Smooth muscle cell (in vitro differentiated cells): ENCODE results near the gene CNTF. TPM values are rescaled to one million over a fixed set of nuclear protein-coding genes. Genes with fewer than 3 reads are reported as not detected.

ENCODE experiments used
- DNase-seq: peaks from one replicate; lab custom pipeline; 2025; ENCODE audit not compliant: unreplicated experiment; lab: John Stamatoyannopoulos, UW
- H2AFZ ChIP-seq: fragments of 200-600 bp; sonication (generic); 2 replicates; pipeline ENCODE4 v1.6.0; 2016; ENCODE audit warnings: antibody characterized with exemption, low read depth, mild to moderate bottlenecking
- H3F3A ChIP-seq: fragments of 200-600 bp; sonication (generic); 2 replicates; pipeline ENCODE4 v1.6.0; 2017; ENCODE audit warnings: antibody characterized with exemption, low read depth
- H3K27ac ChIP-seq: fragments of 200-600 bp; sonication (generic); 2 replicates; pipeline ENCODE4 v1.5.1; 2016; ENCODE audit warnings: low read depth, mild to moderate bottlenecking
- H3K27me3 ChIP-seq: fragments of 200-600 bp; sonication (generic); 2 replicates; pipeline ENCODE4 v1.6.1; 2016; ENCODE audit warnings: low read depth, mild to moderate bottlenecking
- H3K36me3 ChIP-seq: fragments of 200-600 bp; sonication (generic); 2 replicates; pipeline ENCODE4 v1.5.1; 2016; ENCODE audit warnings: low read depth
- H3K4me1 ChIP-seq: fragments of 200-600 bp; sonication (generic); 2 replicates; pipeline ENCODE4 v1.5.1; 2016; ENCODE audit warnings: low read depth
- H3K4me2 ChIP-seq: fragments of 200-600 bp; sonication (generic); 2 replicates; pipeline ENCODE4 v1.6.0; 2016; ENCODE audit warnings: mild to moderate bottlenecking
- H3K4me3 ChIP-seq: fragments of 200-600 bp; sonication (generic); 2 replicates; pipeline ENCODE4 v1.5.1; 2016; ENCODE audit warnings: mild to moderate bottlenecking
- H3K79me2 ChIP-seq: fragments of 200-600 bp; sonication (generic); 2 replicates; pipeline ENCODE4 v1.6.0; 2016; ENCODE audit warnings: low read depth, mild to moderate bottlenecking
- H3K9ac ChIP-seq: fragments of 200-600 bp; sonication (generic); 2 replicates; pipeline ENCODE4 v1.6.0; 2016; ENCODE audit warnings: low read depth
- H3K9me3 ChIP-seq: fragments of 200-600 bp; sonication (generic); replicated peaks from 2 replicates; pipeline ENCODE4 v1.5.1; 2016; ENCODE audit warnings: low read depth
- H4K20me1 ChIP-seq: fragments of 200-600 bp; sonication (generic); 2 replicates; pipeline ENCODE4 v1.6.0; 2016; ENCODE audit warnings: low read depth
- CTCF ChIP-seq: fragments of 200-600 bp; sonication (generic); IDR thresholded peaks from 2 replicates; pipeline ENCODE4 v1.5.1; 2017; ENCODE audit warnings: borderline replicate concordance, mild to moderate bottlenecking, antibody characterized with exemption; ENCODE audit not compliant: insufficient read depth, poor library complexity, severe bottlenecking
- WGBS: methylation state at CpG from one replicate; pipeline ENCODE4 v1.1.7; 2016; ENCODE audit warnings: low lambda C conversion rate; 5-methylcytosine and 5-hydroxymethylcytosine counted together
- polyA plus RNA-seq: library from polyadenylated mRNA; unstranded; fragments of >200 nt; fragmentation: Nextera tagmentation; extraction: Ambion mirVana; gene quantifications from 2 replicates; pipeline ENCODE4 v1.2.1, GENCODE V29; 2016
- total RNA-seq: library from RNA; depleted of rRNA; stranded (reverse); fragments of >200 nt; gene quantifications from 2 replicates; pipeline ENCODE4 v1.2.3, GENCODE V29; 2014

CNTF gene
- total and polyA plus RNA-seq, 2 experiments from 2014 or later, result 0.66 to 2.2 TPM

- Histone ChIP-seq H4K20me1 (peaks cover 89% of the 10 kb centered on the region), H3K9ac (no peak overlapping the region), H3K27ac (no peak overlapping the region), H3K79me2 (peaks cover 88% of the 10 kb centered on the region), H2AFZ (no peak overlapping the region), H3F3A (no peaks in the 10 kb centered on the region), H3K36me3 (no peaks in the 10 kb centered on the region), H3K4me3 (no peak overlapping the region), H3K4me2 (no peak overlapping the region), H3K4me1 (no peaks in the 10 kb centered on the region), H3K27me3 (no peaks in the 10 kb centered on the region), H3K9me3 (no peaks in the 10 kb centered on the region)
- no peak for TF ChIP-seq CTCF
- WGBS, result over 99% methylated on average over 3 of the region's 3 CpGs
- no peak for DNase-seq
Measured at GRCh38 chr11:58597486-58598144, 24.9 kb upstream of the CNTF start.

- H3K79me2 ChIP-seq, result peaks cover 90% of the 10 kb centered on the region
- no peaks in the 10 kb centered on the region for H3K9me3 ChIP-seq
- H2AFZ ChIP-seq, result no peak overlapping the region
- no peak for TF ChIP-seq CTCF
- no peak overlapping the region for H3K27ac ChIP-seq
- H3F3A ChIP-seq, result no peaks in the 10 kb centered on the region
- 93% methylated on average over 2 of the region's 2 CpGs for WGBS
- peaks cover 96% of the 10 kb centered on the region for H4K20me1 ChIP-seq
- no peak overlapping the region for H3K4me2 ChIP-seq
- no peaks in the 10 kb centered on the region for H3K36me3 ChIP-seq
- H3K4me3 ChIP-seq, result no peak overlapping the region
- no peak for DNase-seq
- no peaks in the 10 kb centered on the region for H3K4me1 ChIP-seq
- no peaks in the 10 kb centered on the region for H3K27me3 ChIP-seq
- no peak overlapping the region for H3K9ac ChIP-seq
Measured at GRCh38 chr11:58600510-58600909, 22.0 kb upstream of the CNTF start.

- Histone ChIP-seq H3K4me3 (no peak overlapping the region), H3F3A (no peaks in the 10 kb centered on the region), H3K4me1 (no peaks in the 10 kb centered on the region), H3K9me3 (no peaks in the 10 kb centered on the region), H3K27me3 (no peaks in the 10 kb centered on the region), H3K9ac (no peak overlapping the region), H4K20me1 (peaks cover 75% of the 10 kb centered on the region), H3K36me3 (peaks cover 18% of the 10 kb centered on the region), H3K4me2 (no peak overlapping the region), H3K79me2 (peaks cover 63% of the 10 kb centered on the region), H3K27ac (no peak overlapping the region), H2AFZ (no peak overlapping the region)
- TF ChIP-seq CTCF, result no peak
- no peak for DNase-seq
- WGBS, result 100% methylated on average over 4 of the region's 4 CpGs
Measured at GRCh38 chr11:58606930-58607714, 15.3 kb upstream of the CNTF start.
